ENCODE measurements around the gene FHOD3. TPM values are rescaled to one million over a fixed set of nuclear protein-coding genes. Genes with fewer than 3 reads are reported as not detected.

Gene FHOD3
- total and polyA plus RNA-seq, 9 of the 15 experiments (the other 6 are each of a cell fraction or from before 2014, with no cell fraction given) = 0.11 TPM; not detected in 8

DNA sequence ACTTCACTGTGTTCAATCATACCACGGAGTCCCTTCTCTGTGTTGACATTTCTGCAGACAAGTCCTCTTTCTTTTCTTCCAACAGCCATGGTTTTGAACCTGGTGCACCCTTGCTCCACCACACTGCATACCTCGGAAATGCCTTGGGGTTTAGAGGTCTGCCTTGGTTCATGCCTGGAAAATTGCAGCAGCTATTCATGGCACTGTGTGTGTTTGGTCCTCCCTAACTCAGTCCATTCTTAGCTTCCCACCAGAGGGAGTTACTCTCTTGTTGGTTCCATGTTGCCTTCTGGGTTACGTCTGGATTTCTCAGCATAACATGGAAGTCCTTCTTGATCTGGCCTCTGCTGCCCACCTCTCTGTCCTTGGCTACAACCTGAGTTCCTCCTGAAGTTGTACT lies 206.0 kb downstream of the FHOD3 start:
- no TSS peak for BruUV-seq (replicated peaks)
- intact Hi-C loops (cut with micrococcal nuclease) = no loop called here
- Histone ChIP-seq H4K20me1 (replicated peaks; ENCODE audit: control insufficient read depth, insufficient read depth, low read length) (no peaks in the 10 kb centered on the region), H3K9me3 (replicated peaks; ENCODE audit: control insufficient read depth, insufficient read depth, low read depth, low read length) (no peaks in the 10 kb centered on the region), H2AFZ (ENCODE audit: low read depth, low read length) (no peak overlapping the region), H3K36me3 (ENCODE audit: control insufficient read depth, insufficient read depth, low read length) (no peaks in the 10 kb centered on the region), H3K27ac (ENCODE audit: extremely low read depth, low read depth, low read length) (no peak overlapping the region), H3K4me2 (ENCODE audit: insufficient read depth, low read length) (no peak overlapping the region), H3K4me1 (replicated peaks in 1 of 2; ENCODE audit: control insufficient read depth in 2 of 2, insufficient read depth in 2 of 2, low read length in 2 of 2) (no peaks in the 10 kb centered on the region), H3K4me3 (no peak overlapping the region), H3K9me1 (ENCODE audit: control insufficient read depth, insufficient read depth, low read length) (no peaks in the 10 kb centered on the region), H3K27me3 (ENCODE audit: control insufficient read depth in 2 of 2, insufficient read depth in 2 of 2, low read length in 2 of 2) (no peaks in the 10 kb centered on the region), H3K79me2 (ENCODE audit: control insufficient read depth, insufficient read depth, low read length) (no peaks in the 10 kb centered on the region), H3K9ac (ENCODE audit: insufficient read depth in 1 of 2, low read depth in 2 of 2, low read length in 2 of 2) (no peak overlapping the region)
- WGBS (ENCODE audit: insufficient coverage, low coverage, missing lambda C conversion rate) = 0% methylated on average over 3 of the region's 3 CpGs
- no peak for TF ChIP-seq GATAD2A (IDR thresholded peaks at IDR 0.05)
- TF ChIP-seq, protein P1, sequence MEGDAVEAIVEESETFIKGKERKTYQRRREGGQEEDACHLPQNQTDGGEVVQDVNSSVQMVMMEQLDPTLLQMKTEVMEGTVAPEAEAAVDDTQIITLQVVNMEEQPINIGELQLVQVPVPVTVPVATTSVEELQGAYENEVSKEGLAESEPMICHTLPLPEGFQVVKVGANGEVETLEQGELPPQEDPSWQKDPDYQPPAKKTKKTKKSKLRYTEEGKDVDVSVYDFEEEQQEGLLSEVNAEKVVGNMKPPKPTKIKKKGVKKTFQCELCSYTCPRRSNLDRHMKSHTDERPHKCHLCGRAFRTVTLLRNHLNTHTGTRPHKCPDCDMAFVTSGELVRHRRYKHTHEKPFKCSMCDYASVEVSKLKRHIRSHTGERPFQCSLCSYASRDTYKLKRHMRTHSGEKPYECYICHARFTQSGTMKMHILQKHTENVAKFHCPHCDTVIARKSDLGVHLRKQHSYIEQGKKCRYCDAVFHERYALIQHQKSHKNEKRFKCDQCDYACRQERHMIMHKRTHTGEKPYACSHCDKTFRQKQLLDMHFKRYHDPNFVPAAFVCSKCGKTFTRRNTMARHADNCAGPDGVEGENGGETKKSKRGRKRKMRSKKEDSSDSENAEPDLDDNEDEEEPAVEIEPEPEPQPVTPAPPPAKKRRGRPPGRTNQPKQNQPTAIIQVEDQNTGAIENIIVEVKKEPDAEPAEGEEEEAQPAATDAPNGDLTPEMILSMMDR (IDR thresholded peaks at IDR 0.05 in 2 of 3, conservative IDR thresholded peaks at IDR 0.05 in 1 of 3; ENCODE audit: insufficient read depth in 2 of 3, low read depth in 1 of 3, low read length in 3 of 3) = peak in 1 of 3 experiments; percentile 9; a peak in 1 of 6 replicates
- no peak for FAIRE-seq
- no peak for DNase-seq (ENCODE audit: extremely low read depth in 1 of 4, low spot score in 3 of 4)
- POLR2A ChIA-PET = no interaction called here
- CTCF ChIA-PET (ENCODE audit: low intra/inter-chr PET ratio) = no interaction called here
- in situ Hi-C loops (cut with MboI) = no loop called here
- ATAC-seq = no peak

DNA sequence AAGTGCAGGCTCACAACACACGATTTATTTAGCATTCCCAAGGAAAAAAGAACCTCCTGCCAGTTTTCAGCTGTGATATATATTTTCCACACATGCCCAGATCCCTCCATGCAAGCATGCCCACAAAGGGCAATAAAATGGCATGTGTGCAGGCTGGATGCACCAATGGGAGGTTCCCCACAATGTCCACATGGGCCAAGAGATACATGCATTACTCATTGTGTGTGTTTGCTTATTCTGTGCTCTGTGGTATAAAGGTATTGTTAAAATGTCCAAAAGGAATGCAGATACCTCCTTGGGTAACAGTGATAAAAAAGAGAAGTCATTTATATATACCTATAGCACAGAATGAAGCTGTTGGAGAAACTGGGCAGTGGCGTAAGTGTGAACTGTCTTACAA lies 207.4 kb downstream of the FHOD3 start:
- H3K9me1 ChIP-seq (ENCODE audit: control insufficient read depth, insufficient read depth, low read length) = no peaks in the 10 kb centered on the region
- no peak overlapping the region for H3K4me3 ChIP-seq
- no peak overlapping the region for H3K9ac ChIP-seq (ENCODE audit: insufficient read depth in 1 of 2, low read depth in 2 of 2, low read length in 2 of 2)
- H3K79me2 ChIP-seq (ENCODE audit: control insufficient read depth, insufficient read depth, low read length) = no peaks in the 10 kb centered on the region
- no peaks in the 10 kb centered on the region for H3K9me3 ChIP-seq (replicated peaks; ENCODE audit: control insufficient read depth, insufficient read depth, low read depth, low read length)
- in situ Hi-C loops (cut with MboI) (no loop called here), intact Hi-C loops (cut with micrococcal nuclease) (no loop called here)
- no peak overlapping the region for H2AFZ ChIP-seq (ENCODE audit: low read depth, low read length)
- H3K4me2 ChIP-seq (ENCODE audit: insufficient read depth, low read length) = no peak overlapping the region
- H3K36me3 ChIP-seq (ENCODE audit: control insufficient read depth, insufficient read depth, low read length) = no peaks in the 10 kb centered on the region
- H3K27ac ChIP-seq (ENCODE audit: extremely low read depth, low read depth, low read length) = no peak overlapping the region
- ATAC-seq (no peak), FAIRE-seq (no peak), DNase-seq (ENCODE audit: extremely low read depth in 1 of 4, low spot score in 3 of 4) (no peak)
- H4K20me1 ChIP-seq (replicated peaks; ENCODE audit: control insufficient read depth, insufficient read depth, low read length) = no peaks in the 10 kb centered on the region
- CTCF ChIA-PET (ENCODE audit: low intra/inter-chr PET ratio) = no interaction called here
- H3K4me1 ChIP-seq (replicated peaks in 1 of 2; ENCODE audit: control insufficient read depth in 2 of 2, insufficient read depth in 2 of 2, low read length in 2 of 2) = no peaks in the 10 kb centered on the region
- WGBS (ENCODE audit: insufficient coverage, low coverage, missing lambda C conversion rate) = 0% methylated on average over 2 of the region's 2 CpGs
- no peaks in the 10 kb centered on the region for H3K27me3 ChIP-seq (ENCODE audit: control insufficient read depth in 2 of 2, insufficient read depth in 2 of 2, low read length in 2 of 2)
- BruUV-seq (replicated peaks) = no TSS peak
- POLR2A ChIA-PET = no interaction called here
- TF ChIP-seq NR1H2 (CRISPR knock-in tag; IDR thresholded peaks at IDR 0.05) (no peak), HMG20B (CRISPR knock-in tag; IDR thresholded peaks at IDR 0.05) (no peak), PCBP2 (IDR thresholded peaks at IDR 0.05; ENCODE audit: low read depth, low read length, poor library complexity, severe bottlenecking) (no peak), ZFPM2 (CRISPR knock-in tag; IDR thresholded peaks at IDR 0.05) (no peak)
- TF ChIP-seq, protein P2, sequence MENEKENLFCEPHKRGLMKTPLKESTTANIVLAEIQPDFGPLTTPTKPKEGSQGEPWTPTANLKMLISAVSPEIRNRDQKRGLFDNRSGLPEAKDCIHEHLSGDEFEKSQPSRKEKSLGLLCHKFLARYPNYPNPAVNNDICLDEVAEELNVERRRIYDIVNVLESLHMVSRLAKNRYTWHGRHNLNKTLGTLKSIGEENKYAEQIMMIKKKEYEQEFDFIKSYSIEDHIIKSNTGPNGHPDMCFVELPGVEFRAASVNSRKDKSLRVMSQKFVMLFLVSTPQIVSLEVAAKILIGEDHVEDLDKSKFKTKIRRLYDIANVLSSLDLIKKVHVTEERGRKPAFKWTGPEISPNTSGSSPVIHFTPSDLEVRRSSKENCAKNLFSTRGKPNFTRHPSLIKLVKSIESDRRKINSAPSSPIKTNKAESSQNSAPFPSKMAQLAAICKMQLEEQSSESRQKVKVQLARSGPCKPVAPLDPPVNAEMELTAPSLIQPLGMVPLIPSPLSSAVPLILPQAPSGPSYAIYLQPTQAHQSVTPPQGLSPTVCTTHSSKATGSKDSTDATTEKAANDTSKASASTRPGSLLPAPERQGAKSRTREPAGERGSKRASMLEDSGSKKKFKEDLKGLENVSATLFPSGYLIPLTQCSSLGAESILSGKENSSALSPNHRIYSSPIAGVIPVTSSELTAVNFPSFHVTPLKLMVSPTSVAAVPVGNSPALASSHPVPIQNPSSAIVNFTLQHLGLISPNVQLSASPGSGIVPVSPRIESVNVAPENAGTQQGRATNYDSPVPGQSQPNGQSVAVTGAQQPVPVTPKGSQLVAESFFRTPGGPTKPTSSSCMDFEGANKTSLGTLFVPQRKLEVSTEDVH (IDR thresholded peaks at IDR 0.05; ENCODE audit: low read depth, partially characterized antibody) = no peak
- TF ChIP-seq, protein P3, sequence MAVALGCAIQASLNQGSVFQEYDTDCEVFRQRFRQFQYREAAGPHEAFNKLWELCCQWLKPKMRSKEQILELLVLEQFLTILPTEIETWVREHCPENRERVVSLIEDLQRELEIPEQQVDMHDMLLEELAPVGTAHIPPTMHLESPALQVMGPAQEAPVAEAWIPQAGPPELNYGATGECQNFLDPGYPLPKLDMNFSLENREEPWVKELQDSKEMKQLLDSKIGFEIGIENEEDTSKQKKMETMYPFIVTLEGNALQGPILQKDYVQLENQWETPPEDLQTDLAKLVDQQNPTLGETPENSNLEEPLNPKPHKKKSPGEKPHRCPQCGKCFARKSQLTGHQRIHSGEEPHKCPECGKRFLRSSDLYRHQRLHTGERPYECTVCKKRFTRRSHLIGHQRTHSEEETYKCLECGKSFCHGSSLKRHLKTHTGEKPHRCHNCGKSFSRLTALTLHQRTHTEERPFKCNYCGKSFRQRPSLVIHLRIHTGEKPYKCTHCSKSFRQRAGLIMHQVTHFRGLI (CRISPR knock-in tag; IDR thresholded peaks at IDR 0.05) = no peak

Measured in K562 (cell line).